Hematopoietic multipotent progenitor cell treated with erythropoietin and hydrocortisone succinate and interleukin-3 and kit ligand, for 6 days (in vitro differentiated cells): ENCODE results near the gene NCR3LG1.

Experiments used
- DNase-seq: peaks from one replicate; pipeline ENCODE4 v3.0.0-alpha.2; 2015

Gene NCR3LG1

GRCh38 chr11:17351510-17352176 is at the start of gene NCR3LG1:
NCR3LG1 (plus strand) TSS chr11:17351800; CDS start chr11:17351970, 170 bp downstream.
- DNase-seq = peak; percentile 76

GRCh38 chr11:17313349-17314231 is 38.0 kb upstream of the NCR3LG1 start:
- DNase-seq = no peak

- DNase-seq = no peak
Observed at GRCh38 chr11:17314232-17314547, 37.4 kb upstream of the NCR3LG1 start.

GRCh38 chr11:17314904-17315426 is 36.6 kb upstream of the NCR3LG1 start:
- DNase-seq = no peak

GRCh38 chr11:17328871-17329494 is 22.6 kb upstream of the NCR3LG1 start:
- DNase-seq = peak; percentile 32

- no peak for DNase-seq
Observed at GRCh38 chr11:17331669-17332068, 19.9 kb upstream of the NCR3LG1 start.

- DNase-seq = no peak
Observed at GRCh38 chr11:17333799-17334586, 17.6 kb upstream of the NCR3LG1 start.

- DNase-seq = no peak
Observed at GRCh38 chr11:17343257-17343656, 8.3 kb upstream of the NCR3LG1 start.

GRCh38 chr11:17343907-17344306 is 7.7 kb upstream of the NCR3LG1 start:
- peak; percentile 27 for DNase-seq

- no peak for DNase-seq
Observed at GRCh38 chr11:17347676-17348075, 3.9 kb upstream of the NCR3LG1 start.

- peak; percentile 33 for DNase-seq
Observed at GRCh38 chr11:17350455-17351171, 987 bp upstream of the NCR3LG1 start.

GRCh38 chr11:17351172-17351509 is 459 bp upstream of the NCR3LG1 start:
- peak; percentile 65 for DNase-seq

- peak; percentile 87 for DNase-seq
Observed at GRCh38 chr11:17352950-17353820, 1.6 kb downstream of the NCR3LG1 start.

- DNase-seq = peak; percentile 38
Observed at GRCh38 chr11:17353821-17354600, 2.4 kb downstream of the NCR3LG1 start.

- peak; percentile 93 for DNase-seq
Observed at GRCh38 chr11:17354601-17354991, 3.0 kb downstream of the NCR3LG1 start.

- DNase-seq = no peak
Observed at GRCh38 chr11:17366495-17366894, 14.9 kb downstream of the NCR3LG1 start.

GRCh38 chr11:17368551-17368950 is 17.0 kb downstream of the NCR3LG1 start:
- DNase-seq = no peak

GRCh38 chr11:17369094-17369493 is 17.5 kb downstream of the NCR3LG1 start:
- no peak for DNase-seq

- no peak for DNase-seq
Observed at GRCh38 chr11:17369684-17370243, 18.2 kb downstream of the NCR3LG1 start.

GRCh38 chr11:17371614-17372013 is 20.0 kb downstream of the NCR3LG1 start:
- peak; percentile 39 for DNase-seq
